GM12872 (cell line): ENCODE results near the gene IP6K3.

Experiments
- CTCF ChIP-seq: IDR thresholded peaks from 3 replicates; pipeline ENCODE4 v1.5.1; 2011; ENCODE audit warnings: low read depth, mild to moderate bottlenecking, low read length, moderate library complexity; ENCODE audit not compliant: insufficient read depth

IP6K3 gene

GRCh38 chr6:33776186-33776585 lies 29.5 kb upstream of the IP6K3 start:
- TF ChIP-seq CTCF = no peak

- no peak for TF ChIP-seq CTCF
These were observed 28.1 kb upstream of the IP6K3 start for GRCh38 chr6:33774774-33775173.

GRCh38 chr6:33772902-33773472 lies 26.3 kb upstream of the IP6K3 start:
- no peak for TF ChIP-seq CTCF

GRCh38 chr6:33772082-33772830 lies 25.6 kb upstream of the IP6K3 start:
- TF ChIP-seq CTCF = no peak

- peak; percentile 82 for TF ChIP-seq CTCF
These were observed 24.7 kb upstream of the IP6K3 start for GRCh38 chr6:33771146-33772081.

- TF ChIP-seq CTCF = no peak
These were observed 24.1 kb upstream of the IP6K3 start for GRCh38 chr6:33770833-33771145.

GRCh38 chr6:33770124-33770832 lies 23.6 kb upstream of the IP6K3 start:
- no peak for TF ChIP-seq CTCF
